Thoracic aorta (tissue), 2 donors: ENCODE data around the gene IL27RA. TPM values are rescaled to one million over a fixed set of nuclear protein-coding genes. Genes with fewer than 3 reads are reported as not detected.

Experiments
- ATAC-seq: fragments of 150-250 bp; one replicate; pipeline ENCODE4 v1.8.0; 2017; ENCODE audit warnings: low read depth; ENCODE audit not compliant: insufficient number of reproducible peaks, low FRiP score
- DNase-seq: peaks from one replicate; pipeline ENCODE4 v3.0.0-alpha.2; 2020; ENCODE audit warnings: low spot score
- H3K27ac ChIP-seq, 2 donors: fragments of 200-600 bp; sonication (generic); 1 replicate in 1 of 2; 2 replicates in 1 of 2; pipeline ENCODE4 v1.5.1; 2016; ENCODE audit warnings: mild to moderate bottlenecking in 2 of 2, moderate library complexity in 2 of 2
- H3K27me3 ChIP-seq: fragments of 200-600 bp; sonication (generic); replicated peaks from 2 replicates; pipeline ENCODE4 v1.6.0; 2016; ENCODE audit warnings: mild to moderate bottlenecking; ENCODE audit not compliant: insufficient read depth
- H3K36me3 ChIP-seq: fragments of 200-600 bp; sonication (generic); one replicate; pipeline ENCODE4 v1.5.1; 2016
- H3K4me1 ChIP-seq, 2 donors: fragments of 200-600 bp; sonication (generic); 1 replicate in 1 of 2; 2 replicates in 1 of 2; pipeline versions ENCODE4 v1.5.1 to v1.6.0; 2016; ENCODE audit warnings: low read depth in 2 of 2, mild to moderate bottlenecking in 1 of 2; ENCODE audit not compliant: control insufficient read depth in 1 of 2
- H3K4me3 ChIP-seq: fragments of 200-600 bp; sonication (generic); 2 replicates; pipeline ENCODE4 v1.5.1; 2016; ENCODE audit warnings: mild to moderate bottlenecking
- H3K9me3 ChIP-seq: fragments of 200-600 bp; sonication (generic); 2 replicates; pipeline ENCODE4 v1.5.1; 2016
- CTCF ChIP-seq: fragments of 200-600 bp; sonication (generic); IDR thresholded peaks from one replicate; pipeline ENCODE4 v1.5.1; 2019; ENCODE audit warnings: antibody characterized with exemption
- total RNA-seq, 2 donors: library from RNA; depleted of rRNA; stranded (reverse); fragments of >200 nt; gene quantifications; one replicate each; pipeline versions ENCODE4 v1.1.0 to v1.2.3, GENCODE V29; 2016

Gene IL27RA
- total RNA-seq, 2 donors from 2014 or later, result 1.1 to 5.3 TPM

DNA sequence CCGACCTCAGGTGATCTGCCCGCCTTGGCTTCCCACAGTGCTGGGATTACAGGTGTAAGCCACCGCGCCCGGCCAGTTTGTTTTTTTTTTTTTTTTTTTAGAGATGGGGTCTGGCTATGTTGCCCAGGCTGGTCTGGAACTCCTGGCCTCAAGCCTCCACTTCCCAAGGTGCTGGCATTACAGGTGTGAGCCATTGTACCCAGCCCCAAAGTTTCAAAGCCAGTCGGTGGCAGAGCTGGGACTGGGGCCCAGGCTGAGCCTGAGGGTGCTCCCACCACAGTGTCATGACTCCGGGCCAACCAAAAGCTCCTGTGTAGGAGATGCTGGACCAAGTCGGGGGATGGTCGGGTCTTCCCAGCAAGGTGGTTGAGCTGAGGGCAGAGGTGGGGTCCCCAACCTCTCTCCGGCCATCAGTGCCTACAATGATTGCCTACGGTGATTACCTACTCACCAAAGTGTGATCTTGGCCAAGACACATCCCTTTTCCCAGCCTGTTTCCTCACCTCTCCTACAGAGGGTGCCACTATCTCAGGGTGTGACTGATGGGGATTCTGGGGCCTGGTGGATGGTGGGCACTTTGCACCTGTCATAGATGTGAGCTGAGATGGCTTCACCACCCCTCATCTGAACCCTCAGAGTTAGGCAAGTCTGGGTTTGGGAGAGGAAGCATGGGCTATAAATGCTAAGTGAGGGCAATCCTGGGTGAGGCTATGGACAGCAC, 64.9 kb downstream of the IL27RA start:
- H3K27me3 ChIP-seq, result no peaks in the 10 kb centered on the region
- H3K36me3 ChIP-seq, result peaks cover 34% of the 10 kb centered on the region
- ATAC-seq (no peak), DNase-seq (no peak)
- H3K4me1 ChIP-seq, result peaks cover 3 to 8% of the 10 kb centered on the region in 2 donors
- no peak for TF ChIP-seq CTCF
- peaks cover 7% of the 10 kb centered on the region for H3K9me3 ChIP-seq
- no peak overlapping the region for H3K27ac ChIP-seq
- no peak overlapping the region for H3K4me3 ChIP-seq

DNA sequence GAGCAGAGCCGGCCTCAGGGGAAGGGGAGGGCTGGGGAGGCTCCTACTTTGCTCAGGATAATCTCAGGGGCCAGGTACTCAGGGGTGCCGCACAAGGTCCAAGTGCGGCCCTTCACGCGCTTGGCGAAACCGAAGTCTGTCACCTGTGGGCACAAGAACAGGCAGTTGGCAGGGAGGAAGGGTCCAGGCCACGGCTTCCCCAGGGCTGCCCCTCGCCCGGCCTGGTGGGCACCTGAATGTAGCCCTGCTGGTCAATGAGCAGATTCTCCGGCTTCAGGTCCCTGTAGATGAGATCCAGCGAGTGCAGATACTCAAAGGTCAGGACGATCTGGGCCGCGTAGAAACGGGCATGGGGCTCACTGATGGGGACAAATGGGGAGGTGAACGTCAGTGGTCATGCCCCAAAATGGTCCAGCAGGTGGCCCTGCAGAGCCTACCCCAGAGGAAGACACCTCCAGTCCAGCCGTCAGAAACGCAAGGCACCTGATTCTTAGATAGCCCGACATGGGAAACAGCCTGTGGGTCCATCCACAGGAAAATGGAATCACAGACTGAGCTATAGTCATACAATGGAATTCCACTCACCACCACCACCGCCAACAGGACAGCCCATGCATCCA, 66.1 kb downstream of the IL27RA start:
- H3K9me3 ChIP-seq, result peaks cover 7% of the 10 kb centered on the region
- no peak for ATAC-seq

DNA sequence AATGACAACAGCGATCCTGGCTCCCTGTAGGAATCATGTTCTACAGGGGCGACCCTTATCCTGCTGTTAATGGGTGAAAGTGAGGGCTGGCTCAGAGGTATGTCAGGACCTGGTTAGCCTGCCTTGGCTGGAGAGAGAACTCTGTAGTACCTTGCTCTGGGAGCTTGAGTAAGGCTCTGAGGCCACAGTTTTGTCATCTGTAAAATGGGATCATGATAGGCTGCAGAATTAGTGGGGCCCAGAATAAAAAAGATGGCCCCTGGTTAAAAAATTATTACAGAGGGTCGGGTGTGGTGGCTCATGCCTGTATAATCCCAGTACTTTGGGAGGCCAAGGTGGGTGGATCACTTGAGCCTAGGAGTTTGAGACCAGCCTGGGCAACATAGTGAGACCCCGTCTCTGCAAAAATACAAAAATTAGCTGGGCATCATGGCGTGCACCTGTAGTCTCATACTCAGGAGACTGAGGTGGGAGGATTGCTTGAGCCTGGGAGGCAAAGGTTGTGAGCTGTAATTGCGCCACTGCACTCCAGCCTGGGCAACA, 69.5 kb downstream of the IL27RA start:
- peaks cover 52% of the 10 kb centered on the region for H3K36me3 ChIP-seq
- H3K9me3 ChIP-seq, result no peaks in the 10 kb centered on the region
- H3K27ac ChIP-seq, result no peak overlapping the region
- no peak for TF ChIP-seq CTCF
- H3K4me1 ChIP-seq, result no peaks in the 10 kb centered on the region
- H3K4me3 ChIP-seq, result no peak overlapping the region
- DNase-seq (no peak), ATAC-seq (no peak)
- H3K27me3 ChIP-seq, result no peaks in the 10 kb centered on the region

More for the DNA sequence above, 66.1 kb downstream of the IL27RA start:
- Histone ChIP-seq H3K27ac (no peak overlapping the region), H3K4me1 (no peaks in the 10 kb centered on the region), H3K36me3 (peaks cover 44% of the 10 kb centered on the region), H3K27me3 (no peaks in the 10 kb centered on the region), H3K4me3 (no peak overlapping the region)
- no peak for DNase-seq
- no peak for TF ChIP-seq CTCF

GRCh38 chr19:14102102-14102696, 70.6 kb downstream of the IL27RA start:
- ATAC-seq (no peak), DNase-seq (no peak)
- TF ChIP-seq CTCF, result no peak
- peaks cover 47% of the 10 kb centered on the region for H3K36me3 ChIP-seq
- no peaks in the 10 kb centered on the region for H3K27me3 ChIP-seq
- no peak overlapping the region for H3K4me3 ChIP-seq
- no peak overlapping the region for H3K27ac ChIP-seq
- no peaks in the 10 kb centered on the region for H3K9me3 ChIP-seq
- peaks cover 1 to 7% of the 10 kb centered on the region in 2 donors for H3K4me1 ChIP-seq

- peaks cover 42% of the 10 kb centered on the region for H3K36me3 ChIP-seq
- no peak overlapping the region for H3K4me3 ChIP-seq
- DNase-seq (no peak), ATAC-seq (no peak)
- no peak for TF ChIP-seq CTCF
- no peaks in the 10 kb centered on the region for H3K9me3 ChIP-seq
- H3K27me3 ChIP-seq, result no peaks in the 10 kb centered on the region
- no peak overlapping the region for H3K27ac ChIP-seq
- peaks cover 5 to 13% of the 10 kb centered on the region in 2 donors for H3K4me1 ChIP-seq
These were observed 71.2 kb downstream of the IL27RA start for GRCh38 chr19:14102756-14103155.
